Ovary (tissue), 3 donors: ENCODE measurements around the gene ETV4.

Experiments used
- CTCF ChIP-seq, 3 donors: fragments of 450-650 bp in 2 of 3; fragments of 200-600 bp in 1 of 3; IDR thresholded peaks; one replicate each; pipeline versions ENCODE4 v1.5.1 to v1.8.0; 2016 to 2022; ENCODE audit warnings: antibody characterized with exemption in 3 of 3, mild to moderate bottlenecking in 1 of 3
- EP300 ChIP-seq: sonication (generic); formaldehyde crosslinking; IDR thresholded peaks from one replicate; pipeline ENCODE4 v1.6.1; 2017; ENCODE audit warnings: antibody characterized with exemption
- POLR2A ChIP-seq: fragments of 450-650 bp; IDR thresholded peaks from one replicate; pipeline ENCODE4 v1.6.1; 2017; ENCODE audit warnings: antibody characterized with exemption, mild to moderate bottlenecking, moderate library complexity
- donor health status: DM: no; HTN: no; CAD: no.

- no peak for TF ChIP-seq CTCF (IDR thresholded peaks at IDR 0.05)
- TF ChIP-seq EP300: no peak
- TF ChIP-seq POLR2A: no peak
Observed at GRCh38 chr17:43568506-43569082, 22.5 kb upstream of the ETV4 start.
